ENCODE measurements around the gene CYB5R3. TPM values are rescaled to one million over a fixed set of nuclear protein-coding genes. Genes with fewer than 3 reads are reported as not detected.

Gene CYB5R3
- total RNA-seq, 4 donors from 2014 or later, result 138 to 294 (median 167) TPM

DNA sequence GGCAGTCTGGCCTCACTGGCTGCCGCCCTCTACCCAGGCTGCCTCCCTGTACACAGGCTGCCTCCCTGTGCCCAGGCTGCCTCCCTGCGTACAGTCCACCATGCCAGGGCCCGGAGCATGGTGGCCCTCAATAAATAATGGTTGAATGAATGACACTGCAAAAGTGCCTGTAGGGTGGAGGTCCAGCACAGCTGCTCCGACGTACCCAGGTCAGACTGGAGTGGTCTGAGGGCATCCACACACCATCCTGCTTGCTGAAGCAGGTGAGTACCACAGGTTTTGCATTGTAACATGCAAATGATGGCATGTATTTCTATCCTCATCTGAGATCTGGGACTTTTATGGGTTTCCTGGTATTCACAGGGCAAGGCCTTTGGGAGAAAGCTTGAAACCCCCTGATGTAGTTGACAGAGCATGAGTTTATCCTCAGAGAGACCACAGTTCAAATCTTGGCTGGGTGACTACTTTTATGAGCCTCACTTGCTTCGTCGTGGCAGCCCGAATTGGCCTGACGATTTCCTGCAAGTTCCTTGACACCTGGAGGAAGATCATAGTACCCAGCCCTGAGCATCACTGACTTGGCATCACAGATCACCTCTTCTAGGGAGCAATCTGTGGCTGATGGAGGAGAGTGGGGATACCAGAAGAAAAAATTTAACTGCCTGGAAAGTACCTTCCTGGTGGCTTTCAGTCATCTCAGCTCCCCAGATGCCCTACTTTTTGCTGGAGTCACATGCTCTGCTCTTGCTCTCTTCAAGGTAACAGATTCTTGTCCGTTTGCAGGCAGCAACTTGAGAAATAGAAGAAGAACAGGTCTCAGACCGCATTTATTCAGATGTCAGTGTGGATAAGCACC is 16.0 kb upstream of the CYB5R3 start:
- Histone ChIP-seq H3K27ac (no peak overlapping the region), H3K27me3 (peaks cover 8% of the 10 kb centered on the region), H3K36me3 (no peaks in the 10 kb centered on the region), H3K4me1 (peaks cover 0 to 12% (median 11%) of the 10 kb centered on the region in 4 donors), H3K9me3 (no peaks in the 10 kb centered on the region), H3K4me3 (no peak overlapping the region)
- intact Hi-C loops (cut with DNase I; ENCODE audit: low total_unique reads) (loop anchor here (10.0 kb wide), 1 partner anchor 50 kb away; no protein-coding TSS in a partner anchor), in situ Hi-C loops (cut with MboI; ENCODE audit: low pct_ligation_motif_present in 1 of 4, low pct_unique_long_range_greater_than_20kb in 1 of 4, low sequenced_read_pairs in 3 of 4) (loop anchor here in 3 of 4 donors (10.0 to 25.0 kb wide), 3 partner anchors 110 to 372 kb away; partner anchors contain the start of gene ARFGAP3 (in 1 of the 3))
- TF ChIP-seq POLR2A (IDR thresholded peaks at IDR 0.05), result no peak
- no peak for TF ChIP-seq POLR2AphosphoS5 (IDR thresholded peaks at IDR 0.05)
- no peak for TF ChIP-seq EP300 (IDR thresholded peaks at IDR 0.05; ENCODE audit: low read depth)
- TF ChIP-seq CTCF (IDR thresholded peaks at IDR 0.05), result no peak
- DNase-seq, result no peak
- WGBS, 2 donors (ENCODE audit: low coverage in 1 of 2), result 53 to 56% methylated on average over 2 to 11 of the region's 11 CpGs

DNA sequence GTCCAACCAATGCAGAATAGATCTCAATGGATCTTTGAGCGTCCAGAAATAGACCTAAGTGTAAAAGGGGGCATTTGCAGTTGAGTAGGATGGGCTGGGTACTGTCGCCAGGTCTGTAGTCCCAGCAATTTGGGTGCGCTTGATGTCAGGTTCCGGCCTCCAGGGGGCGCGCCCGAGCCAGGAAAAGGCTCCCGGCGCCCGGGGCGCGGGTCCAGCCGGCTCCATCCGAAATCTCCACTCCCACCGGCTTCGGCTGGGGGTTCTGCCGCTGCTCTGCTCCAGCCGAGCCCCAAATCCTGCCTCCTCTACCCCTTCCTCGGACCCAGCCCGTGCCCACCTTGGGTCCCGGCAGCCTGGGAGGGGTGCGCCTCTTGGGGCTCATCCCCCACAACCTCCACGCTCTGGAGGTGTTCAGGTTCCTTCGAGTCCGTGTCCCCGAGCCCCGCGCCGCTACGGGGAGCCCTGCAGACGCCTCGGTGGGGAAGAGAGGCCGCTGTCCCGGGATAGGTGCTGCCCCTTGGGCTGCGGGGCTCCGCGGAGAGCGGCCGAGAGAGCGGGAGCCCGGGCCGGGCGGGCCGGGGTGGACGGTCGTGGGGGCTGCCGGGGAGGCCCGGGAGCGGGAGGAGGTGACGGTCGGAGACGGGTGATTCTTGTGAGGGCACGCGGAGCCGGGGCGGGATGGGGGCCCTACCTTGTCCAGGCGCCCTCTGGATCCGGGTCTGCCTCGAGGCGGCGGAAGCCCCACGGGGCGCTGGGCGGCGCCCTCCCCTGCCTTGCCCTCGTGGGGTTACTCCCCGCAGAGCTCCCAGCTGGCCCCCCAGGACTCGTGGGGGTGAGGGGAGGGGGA is 13.0 kb upstream of the CYB5R3 start:
- H3K36me3 ChIP-seq, result no peaks in the 10 kb centered on the region
- TF ChIP-seq CTCF (IDR thresholded peaks at IDR 0.05), result peak; percentile 74 to 89 (median 83)
- no peak for TF ChIP-seq POLR2A (IDR thresholded peaks at IDR 0.05)
- no peak for TF ChIP-seq EP300 (IDR thresholded peaks at IDR 0.05; ENCODE audit: low read depth)
- peak in 1 of 3 donors; percentile 27 for TF ChIP-seq POLR2AphosphoS5 (IDR thresholded peaks at IDR 0.05)
- peaks cover 8% of the 10 kb centered on the region for H3K27me3 ChIP-seq
- peaks cover 0 to 12% (median 11%) of the 10 kb centered on the region in 4 donors for H3K4me1 ChIP-seq
- intact Hi-C loops (cut with DNase I; ENCODE audit: low total_unique reads) (loop anchor here (10.0 kb wide), 1 partner anchor 53 kb away; no protein-coding TSS in a partner anchor), in situ Hi-C loops (cut with MboI; ENCODE audit: low pct_ligation_motif_present in 1 of 4, low pct_unique_long_range_greater_than_20kb in 1 of 4, low sequenced_read_pairs in 3 of 4) (loop anchor here in 3 of 4 donors (10.0 to 25.0 kb wide), 3 partner anchors 113 to 375 kb away; partner anchors contain the start of gene ARFGAP3 (in 1 of the 3))
- H3K4me3 ChIP-seq, result peak overlapping the region; percentile 22 to 58 (median 38)
- peak overlapping the region; percentile 5 to 45 (median 28) for H3K27ac ChIP-seq
- no peaks in the 10 kb centered on the region for H3K9me3 ChIP-seq
- peak; percentile 87 for DNase-seq
- WGBS, 2 donors (ENCODE audit: low coverage in 1 of 2), result 0 to 7% methylated on average over 2 to 44 of the region's 68 CpGs

GRCh38 chr22:42656578-42656977 is 7.4 kb upstream of the CYB5R3 start:
- no peaks in the 10 kb centered on the region for H3K9me3 ChIP-seq
- in situ Hi-C loops (cut with MboI; ENCODE audit: low pct_ligation_motif_present in 1 of 4, low pct_unique_long_range_greater_than_20kb in 1 of 4, low sequenced_read_pairs in 3 of 4) (loop anchor here (10.0 to 25.0 kb wide), 3 partner anchors 68 to 381 kb away; partner anchors contain the start of genes A4GALT (in 1 of the 4) and ARFGAP3 (in 1 of the 4)), intact Hi-C loops (cut with DNase I; ENCODE audit: low total_unique reads) (no loop called here)
- no peak overlapping the region for H3K27ac ChIP-seq
- no peak overlapping the region for H3K4me3 ChIP-seq
- no peaks in the 10 kb centered on the region for H3K27me3 ChIP-seq
- DNase-seq, result no peak
- WGBS, 2 donors (ENCODE audit: low coverage in 1 of 2), result 86 to 90% methylated on average over 5 to 8 of the region's 8 CpGs
- TF ChIP-seq CTCF (IDR thresholded peaks at IDR 0.05) (no peak), EP300 (IDR thresholded peaks at IDR 0.05; ENCODE audit: low read depth) (no peak)
- peaks cover 0 to 2% (median 1%) of the 10 kb centered on the region in 4 donors for H3K4me1 ChIP-seq
- no peaks in the 10 kb centered on the region for H3K36me3 ChIP-seq
